HG02642 (cell line): Measurements from ENCODE around the gene SHD.
"Not testable (repeated sequence)": the region's sequence is repeated elsewhere in the genome, so short reads cannot be mapped to it uniquely, and the experiment has no call there.

Source experiments
- ATAC-seq: cut with Tn5 transposase; IDR thresholded peaks from one replicate; pipeline ENCODE4 v1.9.1; 2021; ENCODE audit warnings: mild to moderate bottlenecking; ENCODE audit not compliant: unreplicated experiment, poor library complexity

Gene SHD, protein sequence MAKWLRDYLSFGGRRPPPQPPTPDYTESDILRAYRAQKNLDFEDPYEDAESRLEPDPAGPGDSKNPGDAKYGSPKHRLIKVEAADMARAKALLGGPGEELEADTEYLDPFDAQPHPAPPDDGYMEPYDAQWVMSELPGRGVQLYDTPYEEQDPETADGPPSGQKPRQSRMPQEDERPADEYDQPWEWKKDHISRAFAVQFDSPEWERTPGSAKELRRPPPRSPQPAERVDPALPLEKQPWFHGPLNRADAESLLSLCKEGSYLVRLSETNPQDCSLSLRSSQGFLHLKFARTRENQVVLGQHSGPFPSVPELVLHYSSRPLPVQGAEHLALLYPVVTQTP

DNA sequence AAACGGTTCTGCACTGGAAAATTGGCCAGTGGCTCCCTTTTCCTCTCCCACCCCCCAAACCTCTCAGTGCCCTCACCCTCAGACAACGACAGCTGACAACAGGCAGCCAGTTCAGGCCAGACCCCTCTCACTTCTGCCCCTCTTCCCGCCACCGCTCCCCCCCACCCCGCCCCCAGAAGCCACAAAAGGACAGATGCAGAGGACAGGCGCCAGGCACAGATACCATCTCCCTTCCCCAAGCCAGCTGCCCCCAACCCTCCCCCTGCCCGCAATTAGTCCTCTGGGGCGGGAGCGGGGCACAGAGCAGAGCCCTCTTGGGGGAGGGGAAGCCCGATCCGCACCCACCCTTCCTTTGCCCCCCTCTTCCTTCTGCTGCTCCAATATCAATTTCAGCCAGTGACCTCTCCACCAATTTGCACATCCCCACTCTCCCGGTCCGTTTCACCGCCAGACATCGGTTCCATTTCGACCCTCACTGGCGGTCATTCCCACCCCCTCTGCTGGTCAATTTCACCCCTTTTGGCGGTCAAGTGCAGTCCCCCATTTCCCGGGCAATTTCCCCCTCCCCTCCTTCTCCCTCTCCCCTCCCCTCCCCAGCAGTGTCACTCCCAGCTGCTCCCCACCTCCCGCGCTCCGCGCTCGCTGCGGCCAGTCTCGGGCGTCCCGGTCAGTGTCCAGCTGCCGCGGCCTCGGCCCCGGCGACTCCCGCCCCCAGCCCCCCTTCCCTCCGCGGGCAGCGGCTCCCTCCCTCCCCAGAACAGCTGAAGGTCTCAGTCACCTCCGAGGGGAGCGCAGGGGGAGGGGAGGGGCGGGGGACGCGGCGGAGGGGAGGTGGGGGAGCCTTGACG lies at the start of gene SHD:
Gene SHD (plus strand): TSS at position 848 of the 848 bp plus-strand sequence. CDS start 798 bp downstream, outside the sequence.
- no peak for ATAC-seq

DNA sequence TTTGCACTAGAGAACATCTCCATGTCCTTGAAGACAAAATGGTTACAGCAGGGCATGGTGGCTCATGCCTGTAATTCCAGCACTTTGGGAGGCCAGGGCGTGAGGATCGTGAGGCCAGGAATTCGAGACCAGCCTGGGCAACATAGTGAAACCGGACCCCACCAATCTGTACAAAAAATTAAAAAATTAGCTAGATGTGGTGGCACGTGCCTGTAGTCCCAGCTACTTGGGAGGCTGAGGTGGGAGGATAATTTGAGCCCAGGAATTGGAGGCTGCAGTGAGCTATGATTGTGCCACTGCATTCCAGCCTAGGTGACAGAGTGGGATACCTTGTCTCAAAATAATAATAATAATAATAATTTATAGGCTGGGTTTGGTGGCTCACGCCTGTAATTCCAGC lies 48.8 kb upstream of the SHD start:
- ATAC-seq = not testable (repeated sequence)

DNA sequence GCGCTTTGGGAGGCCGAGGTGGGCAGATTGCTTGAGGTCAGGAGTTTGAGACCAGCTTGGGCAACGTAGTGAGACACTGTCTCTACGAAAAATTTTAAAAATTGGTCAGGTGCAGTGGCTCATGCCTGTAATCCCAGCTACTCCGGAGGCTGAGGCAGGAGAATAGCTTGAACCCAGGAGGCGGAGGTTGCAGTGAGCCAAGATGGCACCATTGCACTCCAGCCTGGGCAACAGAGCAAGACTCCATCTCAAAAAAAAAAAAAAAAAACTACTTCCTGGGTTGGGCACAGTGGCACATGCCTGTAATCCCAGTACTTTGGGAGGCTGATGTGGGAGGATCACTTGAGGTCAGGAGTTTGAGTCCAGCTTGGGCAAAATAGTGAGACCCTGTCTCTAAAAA lies 47.5 kb upstream of the SHD start:
- ATAC-seq = not testable (repeated sequence)

DNA sequence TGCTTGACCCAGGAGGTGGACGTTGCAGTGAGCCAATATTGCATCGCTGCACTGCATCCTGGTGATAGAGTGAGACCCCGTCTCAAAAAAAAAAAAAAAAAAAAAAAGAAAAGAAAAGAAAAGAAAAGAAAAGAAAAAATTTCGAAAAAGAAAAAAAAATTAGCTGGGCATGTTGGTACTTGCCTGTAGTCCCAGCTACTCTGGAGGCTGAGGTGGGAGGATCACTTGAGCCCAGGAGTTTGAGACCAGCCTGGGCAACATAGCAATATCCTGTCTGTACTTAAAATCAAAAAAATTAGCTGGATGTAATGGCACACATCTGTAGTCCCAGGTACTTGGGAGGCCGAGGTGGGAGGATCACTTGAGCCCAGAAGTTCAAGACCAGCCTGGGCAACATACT lies 46.9 kb upstream of the SHD start:
- ATAC-seq = not testable (repeated sequence)

DNA sequence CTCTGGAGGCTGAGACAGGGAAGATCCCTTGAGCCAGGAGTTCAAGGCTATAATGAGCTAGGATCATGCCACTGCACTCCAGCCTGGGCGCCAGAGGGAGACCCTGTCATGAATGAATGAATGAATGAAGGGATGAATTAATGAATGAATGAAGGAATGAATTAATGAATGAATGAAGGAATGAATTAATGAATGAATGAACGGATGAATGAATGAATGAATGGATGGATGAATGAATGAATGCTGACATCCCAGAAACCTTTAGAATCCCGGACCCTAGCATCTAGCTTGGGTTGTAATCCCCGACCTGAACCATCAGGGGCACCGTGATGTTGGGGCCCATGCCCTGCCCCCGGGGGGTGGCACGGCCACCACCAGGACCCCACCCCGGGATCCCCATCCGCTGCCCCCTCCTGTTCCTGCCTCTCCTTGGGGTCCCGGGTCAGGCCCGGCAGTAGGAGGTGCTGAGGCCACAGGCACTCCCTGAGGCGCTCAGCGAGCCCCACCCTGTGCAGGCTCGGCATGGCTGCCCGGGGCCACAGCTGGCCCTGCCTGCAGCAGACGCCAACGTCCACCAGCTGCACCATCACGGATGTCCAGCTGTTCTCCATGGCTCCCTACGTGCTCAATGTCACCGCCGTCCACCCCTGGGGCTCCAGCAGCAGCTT lies 46.3 kb upstream of the SHD start:
- no peak for ATAC-seq

DNA sequence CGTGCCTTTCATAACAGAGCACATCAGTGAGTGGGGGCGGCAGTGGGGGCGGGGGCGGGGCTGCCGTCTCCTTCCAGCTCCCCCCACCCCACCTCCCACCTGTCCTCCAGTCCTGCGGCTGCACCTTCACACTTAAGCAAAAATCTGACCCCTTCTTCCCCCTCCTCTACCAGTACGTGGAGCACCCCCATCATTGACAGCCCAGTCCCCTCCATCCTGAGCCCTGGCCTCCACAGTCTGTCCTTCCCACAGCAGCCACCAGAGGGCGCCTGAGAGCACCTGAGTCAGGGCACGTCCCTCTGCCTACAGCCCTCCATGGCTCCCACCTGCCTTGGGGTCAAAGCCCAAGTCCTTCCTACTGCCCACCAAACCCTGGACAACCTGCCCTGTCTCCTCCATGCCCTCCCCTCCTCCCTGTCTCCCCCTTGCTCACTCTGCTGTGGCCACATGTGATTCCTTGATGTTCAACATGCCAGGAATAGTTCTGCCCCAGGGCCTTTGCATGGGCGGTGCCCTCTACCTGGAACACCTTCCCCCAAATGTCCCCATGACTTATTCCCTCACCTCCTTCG lies 45.7 kb upstream of the SHD start:
- ATAC-seq = no peak

DNA sequence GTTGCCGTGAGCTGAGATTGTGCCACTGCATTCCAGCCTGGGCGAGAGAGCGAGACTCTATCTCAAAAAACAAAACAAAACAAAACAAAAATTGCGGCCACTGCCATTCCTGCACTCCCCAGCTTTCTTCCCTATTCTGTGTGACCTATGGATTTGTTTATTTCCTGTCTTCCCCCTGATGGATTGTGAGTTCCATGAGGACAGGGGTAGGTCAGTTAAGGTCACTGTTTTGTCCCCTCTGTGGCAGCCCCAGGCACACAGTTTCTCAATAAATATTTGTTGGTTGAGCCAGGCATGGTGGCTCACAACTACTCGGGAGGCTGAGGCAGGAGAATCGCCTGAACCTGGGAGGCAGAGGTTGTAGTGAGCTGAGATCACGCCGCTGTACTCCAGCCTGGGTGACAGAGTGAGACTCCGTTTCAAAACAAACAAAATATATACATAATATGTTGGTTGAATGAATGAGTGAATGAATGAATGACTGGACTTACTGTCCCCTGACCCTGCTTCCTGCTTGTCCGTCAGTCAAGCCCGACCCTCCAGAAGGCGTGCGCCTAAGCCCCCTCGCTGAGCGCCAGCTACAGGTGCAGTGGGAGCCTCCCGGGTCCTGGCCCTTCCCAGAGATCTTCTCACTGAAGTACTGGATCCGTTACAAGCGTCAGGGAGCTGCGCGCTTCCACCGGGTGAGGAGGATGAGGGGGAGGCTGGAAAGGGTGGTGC lies 44.8 kb upstream of the SHD start:
- no peak for ATAC-seq

DNA sequence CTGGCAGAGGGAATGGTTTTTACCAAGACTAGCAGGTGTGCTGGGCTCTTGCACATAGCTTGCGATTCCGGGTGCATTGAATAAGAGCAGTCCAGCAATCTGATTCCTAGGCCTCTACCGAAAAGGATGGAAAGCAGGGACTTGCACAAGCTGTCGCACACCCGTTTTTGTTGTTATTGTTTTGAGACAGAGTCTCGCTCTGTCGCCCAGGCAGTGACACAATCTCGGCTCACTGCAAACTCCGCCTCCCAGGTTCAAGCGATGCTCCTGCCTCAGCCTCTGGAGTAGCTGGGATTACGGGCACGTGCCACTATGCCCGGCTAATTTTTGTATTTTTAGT lies 44.2 kb upstream of the SHD start:
- no peak for ATAC-seq

DNA sequence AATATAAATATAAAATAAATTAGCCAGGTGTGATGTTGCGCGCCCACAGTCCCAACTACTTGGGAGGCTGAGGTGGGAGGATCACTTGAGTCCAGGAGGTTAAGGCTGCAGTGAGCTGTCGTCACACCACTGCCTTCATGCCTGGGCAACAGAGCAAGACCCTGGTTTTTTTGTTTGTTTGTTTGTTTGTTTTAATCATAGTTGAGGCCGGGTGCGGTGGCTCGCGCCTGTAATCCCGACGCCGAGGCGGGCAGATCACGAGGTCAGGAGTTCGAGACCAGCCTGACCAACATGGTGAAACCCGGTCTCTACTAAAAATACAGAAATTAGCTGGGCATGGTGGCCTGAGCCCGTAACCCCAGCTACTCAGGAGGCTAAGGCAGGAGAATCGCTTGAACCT lies 41.6 kb upstream of the SHD start:
- not testable (repeated sequence) for ATAC-seq

DNA sequence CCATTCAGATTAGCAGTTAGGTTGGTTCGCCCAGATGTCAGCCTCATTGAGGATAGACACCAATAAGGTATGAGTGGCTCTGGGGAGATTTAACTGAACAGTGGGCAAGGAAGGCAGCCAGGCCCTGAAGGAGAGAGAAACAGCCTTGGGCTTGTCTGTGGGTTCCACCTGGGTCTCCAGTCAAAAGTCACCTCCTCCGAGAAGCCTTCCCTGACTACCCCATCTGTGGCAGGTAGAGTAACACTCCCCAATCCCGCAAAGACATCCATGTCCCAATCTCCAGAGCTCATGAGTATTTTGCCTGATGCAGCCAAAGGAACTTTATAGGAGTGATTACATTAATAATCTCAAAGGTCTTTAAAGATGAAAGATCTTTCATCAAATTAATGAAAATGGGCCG lies 40.2 kb upstream of the SHD start:
- no peak for ATAC-seq

DNA sequence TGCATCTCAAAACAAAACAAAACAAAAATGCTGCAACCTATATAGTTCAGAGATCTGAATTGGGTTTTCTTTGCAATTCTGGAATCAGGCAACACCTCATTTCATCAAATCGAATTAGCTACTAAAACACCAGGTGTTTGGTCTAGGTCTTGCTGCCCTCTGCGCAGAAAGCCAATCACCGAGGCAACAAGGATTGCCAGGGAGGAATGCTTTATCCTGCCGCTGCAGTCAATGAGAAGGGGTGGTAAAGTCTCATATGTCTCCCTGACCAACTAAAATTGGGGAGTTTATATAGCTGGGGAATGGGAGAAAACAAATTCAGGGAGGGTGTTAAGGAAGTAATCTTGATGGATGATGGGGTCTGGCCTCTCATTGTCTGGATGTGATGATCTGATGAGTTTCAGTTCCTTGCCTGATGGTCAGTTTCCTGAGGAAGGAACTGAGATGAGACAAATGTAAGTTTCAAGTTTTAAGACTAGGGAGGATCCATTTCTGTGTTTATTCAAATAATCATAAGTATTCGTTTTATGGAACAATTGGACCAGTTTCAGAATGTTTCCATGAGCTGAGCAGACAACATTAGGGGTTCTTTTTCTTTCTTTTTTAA lies 37.1 kb upstream of the SHD start:
- ATAC-seq = no peak

DNA sequence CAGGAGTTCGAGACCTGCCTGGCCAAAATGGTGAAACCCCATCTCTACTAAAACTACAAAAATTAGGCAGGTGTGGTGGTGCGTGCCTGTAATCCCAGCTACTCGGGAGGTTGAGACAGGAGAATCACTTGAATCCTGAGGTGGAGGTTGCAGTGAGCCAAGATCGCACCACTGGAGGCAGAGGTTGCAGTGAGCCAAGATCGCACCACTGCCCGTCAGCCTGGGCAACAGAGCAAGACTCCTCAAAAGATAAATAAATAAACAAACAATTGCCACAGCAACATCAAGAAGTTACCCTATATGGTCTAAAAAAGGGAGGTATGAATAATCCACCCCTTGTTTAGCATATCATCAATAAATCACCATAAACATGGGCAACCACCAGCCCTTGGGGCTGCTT lies 33.1 kb upstream of the SHD start:
- ATAC-seq = not testable (repeated sequence)

DNA sequence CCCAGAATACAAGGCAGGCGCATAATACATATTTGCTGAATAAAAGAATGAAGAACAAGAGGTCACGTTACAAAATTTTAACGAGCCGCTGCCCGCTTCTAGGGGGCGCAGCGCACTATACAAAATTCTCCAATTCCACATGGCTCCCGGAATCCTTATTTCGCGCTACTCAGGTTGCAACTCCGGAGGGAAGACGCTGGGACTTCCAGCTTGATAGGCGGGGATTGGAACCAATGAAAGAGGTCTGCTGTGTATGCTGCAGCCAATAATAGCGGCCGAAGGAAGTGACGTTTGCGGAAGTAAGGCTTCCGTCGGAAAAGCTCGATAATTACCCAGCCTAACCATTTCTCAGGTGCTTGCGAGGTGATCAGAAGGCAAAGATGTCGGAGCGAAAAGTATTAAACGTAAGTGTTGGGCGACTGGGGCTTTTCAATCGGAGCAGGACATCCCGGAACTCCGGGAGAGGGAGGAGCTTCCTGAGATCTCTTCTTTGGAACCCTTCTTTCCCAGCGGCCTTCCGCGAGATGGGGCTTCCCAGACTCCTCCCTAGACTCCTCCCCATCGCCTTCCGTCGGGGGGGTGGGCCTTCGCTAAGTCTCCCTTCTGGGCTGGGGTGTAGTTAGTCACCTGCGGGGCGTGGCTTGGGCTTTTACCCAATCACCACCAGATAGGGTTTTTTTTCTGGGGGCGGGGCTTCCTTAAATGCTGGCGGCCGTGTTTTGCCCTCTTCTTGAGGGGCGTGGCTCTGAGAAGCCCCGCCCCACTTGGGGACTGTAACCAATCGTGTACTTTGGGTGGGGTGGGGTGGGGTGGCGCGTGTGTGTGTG lies 32.1 kb upstream of the SHD start, which contains the start of gene YJU2:
Gene YJU2 (plus strand): TSS at position 314 of the 827 bp plus-strand sequence. CDS start 67 bp downstream, at position 381.
- peak; percentile 90 for ATAC-seq

DNA sequence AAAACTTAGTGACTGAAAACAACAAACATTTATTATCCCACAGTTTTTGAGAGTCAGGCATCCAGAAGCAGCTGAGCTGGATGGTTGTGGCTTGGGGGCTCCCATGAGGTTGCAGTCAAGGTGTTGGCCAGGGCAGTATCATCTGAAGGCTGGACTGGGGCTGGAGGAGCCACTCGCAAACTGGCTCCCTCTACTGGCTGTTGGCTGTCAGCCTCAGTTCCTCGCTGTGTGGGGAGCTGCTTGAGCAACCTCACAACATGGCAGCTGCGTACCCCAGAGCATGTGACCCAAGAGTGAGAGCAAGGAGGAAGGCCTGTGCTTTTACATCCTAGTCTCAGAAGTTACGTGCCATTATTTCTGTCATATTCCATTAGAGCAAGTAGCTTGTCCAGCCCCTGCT lies 22.5 kb upstream of the SHD start:
- no peak for ATAC-seq

DNA sequence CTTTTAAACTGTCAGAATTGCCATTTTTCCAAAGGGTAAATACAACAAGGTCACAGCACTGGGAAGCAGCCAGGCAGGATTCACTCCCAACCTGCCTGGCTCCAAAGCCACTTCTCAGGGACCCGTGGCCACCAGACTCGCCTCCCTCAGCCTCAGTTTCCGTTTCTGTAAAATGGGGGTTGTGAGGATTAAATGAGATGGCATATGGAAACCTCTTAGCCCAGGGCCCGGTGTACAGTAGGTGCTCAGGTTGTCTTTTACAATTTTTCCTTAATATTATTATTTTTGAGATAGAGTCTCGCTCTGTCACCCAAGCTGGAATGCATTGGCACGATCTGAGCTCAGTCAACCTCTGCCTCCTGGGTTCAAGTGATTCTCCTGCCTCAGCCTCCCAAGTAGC lies 22.0 kb upstream of the SHD start:
- ATAC-seq = no peak

DNA sequence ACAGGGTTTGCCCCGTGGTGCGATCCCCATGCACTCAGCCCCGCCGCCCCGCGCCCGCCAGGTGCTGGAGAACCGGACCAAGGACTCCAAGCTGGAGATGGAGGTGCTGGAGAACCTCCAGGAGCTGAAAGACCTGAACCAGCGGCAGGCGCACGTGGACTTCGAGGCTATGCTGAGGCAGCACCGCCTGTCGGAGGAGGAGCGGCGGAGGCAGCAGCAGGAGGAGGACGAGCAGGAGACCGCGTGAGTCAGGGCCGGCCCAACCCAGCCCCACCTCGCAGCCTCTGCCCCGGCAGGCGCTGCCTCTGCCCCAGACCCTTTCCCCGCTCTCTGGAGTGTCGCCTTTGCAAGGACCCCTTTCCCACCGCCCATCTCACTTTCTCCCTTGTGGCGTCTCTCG lies 20.9 kb upstream of the SHD start:
- ATAC-seq = no peak

DNA sequence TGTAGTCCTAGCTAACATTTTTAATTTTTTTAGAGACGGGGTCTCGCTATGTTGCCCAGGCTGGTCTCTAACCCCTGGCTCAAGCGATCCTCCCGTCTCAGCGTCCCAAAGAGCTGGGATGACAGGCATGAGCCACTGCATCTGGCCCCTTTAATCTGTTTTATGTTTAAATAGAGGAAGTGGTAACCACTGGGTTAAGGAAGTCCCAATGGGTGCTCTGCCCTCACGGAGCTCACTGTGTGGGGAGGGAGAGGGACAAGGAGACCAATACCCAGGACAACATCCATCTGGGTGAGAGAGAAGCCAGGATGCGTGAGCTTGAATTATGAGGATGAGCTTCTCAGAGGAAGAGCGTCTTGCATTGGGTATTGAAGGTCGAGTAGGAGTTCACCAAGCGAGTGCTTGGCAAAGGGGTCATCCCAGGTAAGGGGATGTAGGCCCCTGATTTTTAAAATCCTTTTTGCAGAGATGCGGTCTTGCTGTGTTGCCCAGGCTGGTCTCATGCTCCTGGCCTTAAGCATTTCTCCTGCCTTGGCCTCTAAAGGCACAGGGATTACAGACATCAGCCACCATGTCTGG lies 18.4 kb upstream of the SHD start:
- no peak for ATAC-seq

DNA sequence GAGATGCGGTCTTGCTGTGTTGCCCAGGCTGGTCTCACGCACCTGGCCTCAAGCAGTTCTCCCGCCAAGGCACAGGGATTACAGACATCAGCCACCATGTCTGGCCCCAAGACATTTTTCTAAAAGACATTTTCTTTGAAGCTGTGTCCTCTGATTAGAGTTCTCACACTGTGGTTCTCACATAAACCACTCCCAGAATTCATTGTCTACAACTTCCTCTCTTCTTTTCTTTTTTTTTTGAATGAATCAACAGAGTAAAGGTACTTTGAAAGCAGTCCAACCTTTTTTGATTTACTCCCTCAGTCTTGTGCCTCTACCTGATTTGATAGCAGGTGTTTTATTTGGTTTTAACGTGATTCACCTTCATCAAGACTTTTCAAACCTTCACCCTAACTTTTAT lies 14.3 kb upstream of the SHD start:
- ATAC-seq = no peak
